ENCODE measurements around the gene RGS16. TPM values are rescaled to one million over a fixed set of nuclear protein-coding genes. Genes with fewer than 3 reads are reported as not detected.

The RGS16 gene
- polyA plus RNA-seq, 4 donors = 0.87 to 2.4 (median 1.4) TPM

Other genes starting within 250 kb of the RGS16 start
- gene GLUL, start 212.6 kb downstream of the RGS16 start, polyA plus RNA-seq (ENCODE audit: insufficient read length in 4 of 4) = 100 to 1,000 TPM; 286 to 317 (median 307) TPM
- gene TEDDM1, start 203.7 kb downstream of the RGS16 start, polyA plus RNA-seq (ENCODE audit: insufficient read length in 4 of 4) = under 1 TPM; 0.05 to 0.12 (median 0.10) TPM
- gene RGSL1, start 154.2 kb downstream of the RGS16 start, polyA plus RNA-seq (ENCODE audit: insufficient read length in 4 of 4) = under 1 TPM in 1 of 4 donors, not detected in 3; 0.09 TPM
- gene RNASEL, start 15.1 kb downstream of the RGS16 start, polyA plus RNA-seq (ENCODE audit: insufficient read length in 4 of 4) = 10 to 100 TPM in 3 of 4 donors, 1 to 10 TPM in 1; 8.4 to 13.6 (median 10.6) TPM
- gene RGS8, start 80.2 kb upstream of the RGS16 start, polyA plus RNA-seq (ENCODE audit: insufficient read length in 4 of 4) = under 1 TPM in 2 of 4 donors, not detected in 2; 0.04 to 0.12 TPM
- 10 to 100 TPM in 1 of 4 donors, 1 to 10 TPM in 3; 5.8 to 10.5 (median 8.3) TPM for gene NPL, start 185.4 kb upstream of the RGS16 start, polyA plus RNA-seq (ENCODE audit: insufficient read length in 4 of 4)
- 100 to 1,000 TPM; 258 to 281 (median 271) TPM for gene DHX9, start 235.0 kb upstream of the RGS16 start, polyA plus RNA-seq (ENCODE audit: insufficient read length in 4 of 4)

Data from right renal pelvis (tissue), 4 donors.